NT2/D1 (cell line): Measurements from ENCODE around the gene TRPV6.

Source experiments
- DNase-seq: peaks from one replicate; pipeline ENCODE4 v3.0.0-alpha.2; 2011; ENCODE audit warnings: low read depth, low spot score
- H3K27me3 ChIP-seq: 2 replicates; pipeline ENCODE4 v1.6.0; 2011; ENCODE audit warnings: mild to moderate bottlenecking; ENCODE audit not compliant: insufficient read length, insufficient read depth
- H3K36me3 ChIP-seq: 2 replicates; pipeline ENCODE4 v1.6.1; 2011; ENCODE audit warnings: mild to moderate bottlenecking, low read length, mixed read lengths; ENCODE audit not compliant: insufficient read depth, insufficient read length
- H3K4me1 ChIP-seq: 2 replicates; pipeline ENCODE4 v1.5.1; 2011; ENCODE audit not compliant: insufficient read depth, insufficient read length
- H3K4me3 ChIP-seq: 2 replicates; pipeline ENCODE4 v1.5.1; 2011; ENCODE audit warnings: low read depth; ENCODE audit not compliant: insufficient read length
- H3K9ac ChIP-seq: 2 replicates; pipeline ENCODE4 v1.6.0; 2011; ENCODE audit warnings: low read depth; ENCODE audit not compliant: insufficient read length
- H3K9me3 ChIP-seq: 2 replicates; pipeline ENCODE4 v1.5.1; 2011; ENCODE audit warnings: mild to moderate bottlenecking, low read length; ENCODE audit not compliant: insufficient read depth
- SUZ12 ChIP-seq: IDR thresholded peaks from 2 replicates; pipeline ENCODE4 v1.6.1; 2011; ENCODE audit not compliant: insufficient read length, insufficient read depth; ENCODE audit errors: extremely low read depth
- YY1 ChIP-seq: IDR thresholded peaks from 2 replicates; pipeline ENCODE4 v1.6.1; 2011; ENCODE audit not compliant: insufficient read length, insufficient read depth
- ZNF274 ChIP-seq: IDR thresholded peaks from 2 replicates; pipeline ENCODE4 v1.6.1; 2011; ENCODE audit warnings: mild to moderate bottlenecking, low read depth, low read length

TRPV6 gene

DNA sequence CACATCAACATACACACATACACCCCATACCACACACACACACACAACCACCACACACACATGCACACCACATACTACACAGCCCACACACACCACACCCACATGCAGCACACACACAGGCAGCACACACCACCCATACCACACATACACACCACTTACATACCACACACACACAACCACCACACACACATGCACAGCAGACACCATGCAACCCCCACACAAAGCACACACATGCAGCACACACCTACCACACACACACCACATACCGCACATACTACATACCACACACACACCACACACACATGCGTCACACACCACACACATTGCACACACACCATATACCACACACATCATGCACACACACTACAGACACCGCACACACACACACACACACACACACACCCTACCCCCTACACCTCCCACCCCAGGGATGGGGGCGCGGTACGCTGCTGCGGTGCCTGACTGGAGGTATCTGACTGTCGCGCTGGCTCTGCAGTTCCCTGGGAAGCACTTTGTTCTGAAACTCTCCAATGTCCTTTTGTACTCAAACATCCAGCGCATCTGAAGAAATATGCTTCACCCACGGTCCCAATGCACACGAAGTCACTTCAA is 5.4 kb upstream of the TRPV6 start:
- H3K4me1 ChIP-seq, result no peaks in the 10 kb centered on the region
- no peaks in the 10 kb centered on the region for H3K36me3 ChIP-seq
- no peak for DNase-seq
- TF ChIP-seq ZNF274, result no peak
- TF ChIP-seq SUZ12, result no peak
- TF ChIP-seq YY1, result no peak
- H3K4me3 ChIP-seq, result no peak overlapping the region
- no peak overlapping the region for H3K9ac ChIP-seq
- no peaks in the 10 kb centered on the region for H3K27me3 ChIP-seq
- H3K9me3 ChIP-seq, result no peaks in the 10 kb centered on the region

DNA sequence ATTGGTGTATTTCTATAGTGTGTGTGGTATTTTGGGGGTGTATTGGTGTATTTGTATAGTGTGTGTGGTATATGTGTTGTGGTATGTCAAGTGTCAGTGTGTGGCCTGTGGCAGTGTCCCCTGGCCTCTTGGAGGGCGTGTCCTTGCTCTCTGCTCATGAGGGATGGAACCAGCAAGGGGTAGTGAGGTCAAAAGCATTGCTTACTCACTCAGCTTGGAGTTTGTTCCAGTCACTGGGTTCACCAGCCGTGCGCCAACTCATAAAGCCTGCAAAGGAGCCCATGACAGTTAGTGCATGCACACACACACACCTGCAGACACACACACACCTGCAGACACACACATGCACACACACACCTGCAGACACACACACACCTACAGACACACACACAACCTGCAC is 4.3 kb upstream of the TRPV6 start:
- no peaks in the 10 kb centered on the region for H3K27me3 ChIP-seq
- no peak overlapping the region for H3K9ac ChIP-seq
- DNase-seq, result no peak
- H3K9me3 ChIP-seq, result no peaks in the 10 kb centered on the region
- no peak overlapping the region for H3K4me3 ChIP-seq
- TF ChIP-seq ZNF274, result no peak
- TF ChIP-seq SUZ12, result no peak
- no peak for TF ChIP-seq YY1
- H3K4me1 ChIP-seq, result no peaks in the 10 kb centered on the region
- no peaks in the 10 kb centered on the region for H3K36me3 ChIP-seq

DNA sequence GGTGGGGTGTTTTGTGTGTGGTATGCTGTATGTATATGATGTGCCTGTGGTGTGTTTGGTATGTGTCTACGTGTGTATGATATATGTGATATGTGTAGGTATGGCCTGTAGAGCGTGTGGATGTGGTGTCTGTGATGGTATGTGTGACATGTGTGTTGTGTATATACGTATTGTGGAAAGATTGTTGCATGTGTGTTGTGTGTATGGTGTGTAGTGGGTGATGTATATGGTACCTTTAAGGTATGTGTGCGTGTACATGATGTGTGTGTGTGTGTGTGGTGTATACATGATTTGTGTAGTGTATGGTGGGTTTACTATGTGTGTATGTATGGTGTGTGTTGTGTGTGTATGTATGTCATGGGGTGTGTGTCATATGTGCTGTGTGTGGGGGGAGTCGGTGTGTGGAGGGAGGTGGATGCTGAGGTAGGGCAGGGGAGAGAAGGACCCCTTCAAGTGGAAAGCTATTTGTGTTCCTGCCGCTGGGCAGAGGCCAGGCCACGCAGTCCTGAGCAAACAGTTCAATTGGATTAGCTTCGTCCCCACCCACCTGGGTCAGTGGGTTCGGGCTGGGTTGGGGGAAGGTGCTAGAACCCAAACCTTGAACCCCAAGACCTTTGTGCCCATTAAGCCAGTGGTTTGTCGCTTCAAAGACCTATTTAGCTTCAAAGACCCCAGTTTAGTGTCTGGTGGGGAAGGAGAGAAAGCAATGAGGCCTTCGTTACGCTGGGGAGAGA is 1.9 kb upstream of the TRPV6 start:
- H3K9me3 ChIP-seq, result no peaks in the 10 kb centered on the region
- H3K27me3 ChIP-seq, result no peaks in the 10 kb centered on the region
- H3K9ac ChIP-seq, result no peak overlapping the region
- no peak overlapping the region for H3K4me3 ChIP-seq
- no peak for TF ChIP-seq SUZ12
- H3K36me3 ChIP-seq, result no peaks in the 10 kb centered on the region
- H3K4me1 ChIP-seq, result no peaks in the 10 kb centered on the region
- DNase-seq, result no peak

DNA sequence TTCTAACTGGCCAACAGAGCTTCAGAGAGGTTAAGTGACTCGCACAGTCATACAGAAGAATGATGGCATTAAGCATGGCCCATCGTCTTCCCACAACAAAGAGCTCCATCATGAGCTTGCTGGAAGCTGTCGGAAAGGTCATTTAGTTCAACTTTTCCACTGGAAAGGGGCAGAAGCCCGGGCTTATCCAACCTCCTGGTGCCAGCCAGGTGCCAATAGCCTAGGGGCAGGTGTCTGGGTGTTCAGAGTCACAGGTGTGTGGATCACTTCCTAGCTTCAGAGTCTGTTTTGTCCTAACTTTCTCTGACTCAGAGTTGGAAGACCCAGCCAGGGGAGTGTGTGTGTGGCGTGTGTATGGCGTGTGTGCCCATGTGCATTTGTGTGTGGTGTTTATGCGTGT is 1.3 kb upstream of the TRPV6 start:
- Histone ChIP-seq H3K9ac (no peak overlapping the region), H3K36me3 (no peaks in the 10 kb centered on the region), H3K4me1 (no peaks in the 10 kb centered on the region), H3K27me3 (no peaks in the 10 kb centered on the region), H3K9me3 (no peaks in the 10 kb centered on the region), H3K4me3 (no peak overlapping the region)
- TF ChIP-seq YY1 (no peak), SUZ12 (no peak), ZNF274 (no peak)
- no peak for DNase-seq

- no peak overlapping the region for H3K4me3 ChIP-seq
- no peaks in the 10 kb centered on the region for H3K4me1 ChIP-seq
- no peaks in the 10 kb centered on the region for H3K36me3 ChIP-seq
- H3K9ac ChIP-seq, result no peak overlapping the region
- no peaks in the 10 kb centered on the region for H3K9me3 ChIP-seq
- no peak for TF ChIP-seq SUZ12
- no peaks in the 10 kb centered on the region for H3K27me3 ChIP-seq
- no peak for DNase-seq
Observed at GRCh38 chr7:142884286-142884640, 1.3 kb downstream of the TRPV6 start.

DNA sequence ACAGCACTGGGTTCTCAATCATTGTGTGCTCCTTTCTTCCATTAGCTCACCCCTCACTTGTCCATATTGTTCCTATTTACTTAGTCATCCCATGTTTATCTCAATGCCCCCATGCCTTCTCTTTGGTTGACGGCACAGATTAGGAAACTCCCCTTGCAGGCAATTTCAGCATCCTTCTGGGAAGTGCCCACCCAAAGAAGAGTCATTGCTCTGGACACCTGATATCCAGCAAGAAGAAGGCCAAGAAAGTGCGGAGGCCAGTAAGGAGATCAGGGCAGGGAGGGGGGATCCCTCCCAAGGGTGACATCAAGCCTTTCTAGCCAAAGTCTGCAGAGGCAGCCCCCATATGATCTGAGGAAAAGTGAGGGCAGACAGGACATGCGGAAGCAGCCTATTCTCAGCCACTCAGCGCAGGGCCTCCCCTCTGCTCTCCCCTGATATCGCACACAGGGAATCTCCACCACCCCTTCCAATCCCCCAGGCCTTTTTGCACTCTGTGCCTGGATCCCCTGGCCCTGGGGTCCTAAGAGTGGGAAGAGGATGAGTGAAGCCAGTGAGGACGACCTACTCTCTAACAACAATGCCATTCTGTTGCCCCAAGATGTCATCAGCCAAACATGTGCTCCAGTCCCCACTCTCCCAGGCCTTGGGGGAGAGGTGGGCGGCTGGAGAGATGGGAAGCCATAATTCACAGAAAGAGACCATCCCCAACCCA is 1.8 kb downstream of the TRPV6 start:
- Histone ChIP-seq H3K9me3 (no peaks in the 10 kb centered on the region), H3K4me1 (no peaks in the 10 kb centered on the region), H3K4me3 (no peak overlapping the region), H3K27me3 (no peaks in the 10 kb centered on the region), H3K36me3 (no peaks in the 10 kb centered on the region), H3K9ac (no peak overlapping the region)
- no peak for DNase-seq
- no peak for TF ChIP-seq SUZ12
- TF ChIP-seq YY1, result no peak
- no peak for TF ChIP-seq ZNF274

DNA sequence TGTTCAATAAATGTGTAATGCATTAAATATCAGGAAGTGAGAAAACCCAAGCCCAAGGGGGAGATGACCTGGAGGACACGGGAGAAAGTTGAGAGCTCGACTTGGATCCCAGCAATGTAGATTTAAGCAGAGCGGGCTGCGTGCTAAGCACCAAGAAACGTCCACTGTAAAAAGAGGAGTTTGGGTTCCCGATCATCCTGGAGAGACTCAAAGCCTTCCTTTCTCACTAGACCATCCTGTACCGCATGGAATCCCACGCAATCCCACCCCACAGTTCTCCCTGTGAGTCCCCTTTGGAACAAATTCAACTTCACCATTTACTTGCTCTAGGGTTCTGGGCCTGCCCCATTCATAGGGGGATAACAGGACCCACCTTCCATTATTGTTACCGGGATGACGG is 2.4 kb downstream of the TRPV6 start:
- Histone ChIP-seq H3K9ac (no peak overlapping the region), H3K9me3 (no peaks in the 10 kb centered on the region), H3K4me3 (no peak overlapping the region), H3K36me3 (no peaks in the 10 kb centered on the region), H3K4me1 (no peaks in the 10 kb centered on the region), H3K27me3 (no peaks in the 10 kb centered on the region)
- no peak for TF ChIP-seq YY1
- no peak for TF ChIP-seq SUZ12
- TF ChIP-seq ZNF274, result no peak
- DNase-seq, result no peak
